Measurements from ENCODE around the gene EIF6.

EIF6 gene

GRCh38 chr20:35326021-35326739, 41.6 kb upstream of the EIF6 start:
- H3K36me3 ChIP-seq (ENCODE audit: control insufficient read depth in 1 of 2, insufficient read depth in 2 of 2, low read length in 2 of 2) = no peaks in the 10 kb centered on the region
- H3K27ac ChIP-seq (ENCODE audit: low read depth, low read length) = no peak overlapping the region
- no peak overlapping the region for H4K91ac ChIP-seq (ENCODE audit: low read depth, low read length)
- no peak overlapping the region for H4K12ac ChIP-seq (ENCODE audit: low read depth, low read length)
- DNase-seq = no peak
- no peak overlapping the region for H2BK12ac ChIP-seq (ENCODE audit: low read length)
- no peak overlapping the region for H4K8ac ChIP-seq (ENCODE audit: low read depth, low read length)
- H3K18ac ChIP-seq (ENCODE audit: low read length) = no peak overlapping the region
- H2AK5ac ChIP-seq (ENCODE audit: low read length) = no peak overlapping the region
- H3K4ac ChIP-seq (ENCODE audit: low read depth, low read length) = no peak overlapping the region
- no peak overlapping the region for H3K4me2 ChIP-seq (ENCODE audit: low read length)
- H3K27me3 ChIP-seq (ENCODE audit: insufficient read depth, low read length) = no peaks in the 10 kb centered on the region
- no peak overlapping the region for H2AFZ ChIP-seq (ENCODE audit: insufficient read depth, low read length, poor library complexity)
- no peak overlapping the region for H3K23ac ChIP-seq (ENCODE audit: low read length)
- H3K9me3 ChIP-seq (ENCODE audit: insufficient read depth, low read depth, low read length) = no peaks in the 10 kb centered on the region
- no peak overlapping the region for H3K14ac ChIP-seq (ENCODE audit: low read length)
- no peaks in the 10 kb centered on the region for H3K79me2 ChIP-seq (ENCODE audit: control insufficient read depth, insufficient read depth, low read length, poor library complexity)
- peaks cover 0 to 2% of the 10 kb centered on the region in 2 experiments for H3K4me1 ChIP-seq (ENCODE audit: control insufficient read depth in 1 of 2, insufficient read depth in 2 of 2, low read length in 2 of 2)
- no peaks in the 10 kb centered on the region for H3K79me1 ChIP-seq (ENCODE audit: low read length)
- no peak overlapping the region for H3K9ac ChIP-seq (ENCODE audit: low read length)
- no peak overlapping the region for H3K4me3 ChIP-seq (ENCODE audit: low read depth, low read length)
- no peak overlapping the region for H2BK5ac ChIP-seq (ENCODE audit: low read depth, low read length, poor library complexity)
- no CpG with 5 or more reads among the region's 11 CpGs for WGBS (ENCODE audit: extremely low coverage, insufficient coverage, insufficient read length)
- no peak overlapping the region for H2BK120ac ChIP-seq (ENCODE audit: insufficient read depth, low read length, poor library complexity)

- DNase-seq = no peak
- Histone ChIP-seq H2AK5ac (ENCODE audit: low read length) (no peak overlapping the region), H3K4ac (ENCODE audit: low read depth, low read length) (no peak overlapping the region), H3K9ac (ENCODE audit: low read length) (no peak overlapping the region), H3K4me1 (ENCODE audit: control insufficient read depth in 1 of 2, insufficient read depth in 2 of 2, low read length in 2 of 2) (peaks cover 3% of the 10 kb centered on the region in 2 experiments), H4K8ac (ENCODE audit: low read depth, low read length) (no peak overlapping the region), H3K18ac (ENCODE audit: low read length) (no peak overlapping the region), H3K4me3 (ENCODE audit: low read depth, low read length) (no peak overlapping the region), H4K91ac (ENCODE audit: low read depth, low read length) (no peak overlapping the region), H2AFZ (ENCODE audit: insufficient read depth, low read length, poor library complexity) (no peak overlapping the region), H4K12ac (ENCODE audit: low read depth, low read length) (no peak overlapping the region), H3K14ac (ENCODE audit: low read length) (no peak overlapping the region), H3K23ac (ENCODE audit: low read length) (no peak overlapping the region), H3K9me3 (ENCODE audit: insufficient read depth, low read depth, low read length) (no peaks in the 10 kb centered on the region), H3K36me3 (ENCODE audit: control insufficient read depth in 1 of 2, insufficient read depth in 2 of 2, low read length in 2 of 2) (no peaks in the 10 kb centered on the region), H3K79me1 (ENCODE audit: low read length) (no peaks in the 10 kb centered on the region), H3K79me2 (ENCODE audit: control insufficient read depth, insufficient read depth, low read length, poor library complexity) (no peaks in the 10 kb centered on the region), H2BK120ac (ENCODE audit: insufficient read depth, low read length, poor library complexity) (no peak overlapping the region), H3K4me2 (ENCODE audit: low read length) (no peak overlapping the region), H3K27ac (ENCODE audit: low read depth, low read length) (no peak overlapping the region), H2BK12ac (ENCODE audit: low read length) (no peak overlapping the region), H3K27me3 (ENCODE audit: insufficient read depth, low read length) (no peaks in the 10 kb centered on the region), H2BK5ac (ENCODE audit: low read depth, low read length, poor library complexity) (no peak overlapping the region)
- no CpG with 5 or more reads among the region's 6 CpGs for WGBS (ENCODE audit: extremely low coverage, insufficient coverage, insufficient read length)
Measured at GRCh38 chr20:35325401-35325800, 40.8 kb upstream of the EIF6 start.

- WGBS (ENCODE audit: extremely low coverage, insufficient coverage, insufficient read length) = no CpG with 5 or more reads among the region's 3 CpGs
- no peak overlapping the region for H4K8ac ChIP-seq (ENCODE audit: low read depth, low read length)
- no peak overlapping the region for H2BK5ac ChIP-seq (ENCODE audit: low read depth, low read length, poor library complexity)
- H4K91ac ChIP-seq (ENCODE audit: low read depth, low read length) = no peak overlapping the region
- H3K79me1 ChIP-seq (ENCODE audit: low read length) = no peaks in the 10 kb centered on the region
- no peak overlapping the region for H2AFZ ChIP-seq (ENCODE audit: insufficient read depth, low read length, poor library complexity)
- H3K36me3 ChIP-seq (ENCODE audit: control insufficient read depth in 1 of 2, insufficient read depth in 2 of 2, low read length in 2 of 2) = no peaks in the 10 kb centered on the region
- H3K9ac ChIP-seq (ENCODE audit: low read length) = no peak overlapping the region
- no peak overlapping the region for H3K14ac ChIP-seq (ENCODE audit: low read length)
- DNase-seq = no peak
- no peak overlapping the region for H4K12ac ChIP-seq (ENCODE audit: low read depth, low read length)
- H3K27me3 ChIP-seq (ENCODE audit: insufficient read depth, low read length) = no peaks in the 10 kb centered on the region
- H3K4me3 ChIP-seq (ENCODE audit: low read depth, low read length) = no peak overlapping the region
- H3K4me1 ChIP-seq (ENCODE audit: control insufficient read depth in 1 of 2, insufficient read depth in 2 of 2, low read length in 2 of 2) = peaks cover 3 to 8% of the 10 kb centered on the region in 2 experiments
- no peak overlapping the region for H3K18ac ChIP-seq (ENCODE audit: low read length)
- H3K79me2 ChIP-seq (ENCODE audit: control insufficient read depth, insufficient read depth, low read length, poor library complexity) = no peaks in the 10 kb centered on the region
- H3K23ac ChIP-seq (ENCODE audit: low read length) = no peak overlapping the region
- no peak overlapping the region for H2BK12ac ChIP-seq (ENCODE audit: low read length)
- no peak overlapping the region for H2BK120ac ChIP-seq (ENCODE audit: insufficient read depth, low read length, poor library complexity)
- H3K4me2 ChIP-seq (ENCODE audit: low read length) = no peak overlapping the region
- no peak overlapping the region for H3K4ac ChIP-seq (ENCODE audit: low read depth, low read length)
- no peaks in the 10 kb centered on the region for H3K9me3 ChIP-seq (ENCODE audit: insufficient read depth, low read depth, low read length)
- no peak overlapping the region for H3K27ac ChIP-seq (ENCODE audit: low read depth, low read length)
- H2AK5ac ChIP-seq (ENCODE audit: low read length) = no peak overlapping the region
Measured at GRCh38 chr20:35320396-35321126, 36.0 kb upstream of the EIF6 start.

- Histone ChIP-seq H4K8ac (ENCODE audit: low read depth, low read length) (no peak overlapping the region), H3K4me1 (ENCODE audit: control insufficient read depth in 1 of 2, insufficient read depth in 2 of 2, low read length in 2 of 2) (peaks cover 3 to 8% of the 10 kb centered on the region in 2 experiments), H3K4me2 (ENCODE audit: low read length) (no peak overlapping the region), H3K9ac (ENCODE audit: low read length) (no peak overlapping the region), H3K9me3 (ENCODE audit: insufficient read depth, low read depth, low read length) (no peaks in the 10 kb centered on the region), H3K14ac (ENCODE audit: low read length) (no peak overlapping the region), H3K79me1 (ENCODE audit: low read length) (no peaks in the 10 kb centered on the region), H4K91ac (ENCODE audit: low read depth, low read length) (no peak overlapping the region), H2AFZ (ENCODE audit: insufficient read depth, low read length, poor library complexity) (no peak overlapping the region), H3K27me3 (ENCODE audit: insufficient read depth, low read length) (no peaks in the 10 kb centered on the region), H3K4me3 (ENCODE audit: low read depth, low read length) (no peak overlapping the region), H2AK5ac (ENCODE audit: low read length) (no peak overlapping the region), H3K79me2 (ENCODE audit: control insufficient read depth, insufficient read depth, low read length, poor library complexity) (no peaks in the 10 kb centered on the region), H2BK120ac (ENCODE audit: insufficient read depth, low read length, poor library complexity) (no peak overlapping the region), H4K12ac (ENCODE audit: low read depth, low read length) (no peak overlapping the region), H3K36me3 (ENCODE audit: control insufficient read depth in 1 of 2, insufficient read depth in 2 of 2, low read length in 2 of 2) (no peaks in the 10 kb centered on the region), H3K18ac (ENCODE audit: low read length) (no peak overlapping the region), H2BK12ac (ENCODE audit: low read length) (no peak overlapping the region), H2BK5ac (ENCODE audit: low read depth, low read length, poor library complexity) (no peak overlapping the region), H3K23ac (ENCODE audit: low read length) (no peak overlapping the region), H3K27ac (ENCODE audit: low read depth, low read length) (no peak overlapping the region), H3K4ac (ENCODE audit: low read depth, low read length) (no peak overlapping the region)
- no peak for DNase-seq
Measured at GRCh38 chr20:35319871-35320197, 35.3 kb upstream of the EIF6 start.
